Activated CD4-positive, CD25-positive, alpha-beta regulatory T cell (primary cell): Measurements from ENCODE around the gene NBPF4.
"Not testable (repeated sequence)": the region's sequence is repeated elsewhere in the genome, so short reads cannot be mapped to it uniquely, and the experiment has no call there.

Experiments used
- DNase-seq, 4 experiments: peaks; one replicate each; lab custom pipeline; 2025; lab: John Stamatoyannopoulos, UW

Gene NBPF4

DNA sequence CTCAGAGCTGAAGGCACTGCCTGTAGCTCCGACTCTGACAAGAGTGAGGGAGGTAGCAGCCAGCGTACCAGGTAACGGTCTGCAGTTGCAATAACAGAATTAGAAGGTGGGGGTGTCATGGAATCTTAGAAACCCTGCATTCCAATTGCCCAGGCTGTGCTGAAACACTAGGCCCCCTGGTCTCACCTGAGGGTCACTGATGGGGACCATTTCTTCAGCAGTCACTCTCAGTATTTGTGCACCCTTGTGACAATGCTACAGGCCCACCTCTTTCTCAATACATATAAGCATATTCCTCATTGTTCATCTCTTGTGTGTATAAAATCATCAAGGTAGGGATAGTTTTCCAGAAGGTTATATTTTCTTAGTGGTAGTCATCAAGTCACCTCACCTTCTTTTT lies at the start of gene NBPF4:
Gene NBPF4 (minus strand): TSS at position 101 of the 400 bp plus-strand sequence. CDS start 315 bp downstream, outside the sequence.
- DNase-seq, result not testable (repeated sequence)

GRCh38 chr1:108282528-108283257 lies 38.8 kb upstream of the NBPF4 start:
- DNase-seq, result not testable (repeated sequence)

GRCh38 chr1:108272485-108273327 lies 28.8 kb upstream of the NBPF4 start:
- not testable (repeated sequence) for DNase-seq

GRCh38 chr1:108267097-108267496 lies 23.2 kb upstream of the NBPF4 start:
- not testable (repeated sequence) for DNase-seq

- DNase-seq, result not testable (repeated sequence)
Measured at GRCh38 chr1:108261967-108262366, 18.1 kb upstream of the NBPF4 start.

DNA sequence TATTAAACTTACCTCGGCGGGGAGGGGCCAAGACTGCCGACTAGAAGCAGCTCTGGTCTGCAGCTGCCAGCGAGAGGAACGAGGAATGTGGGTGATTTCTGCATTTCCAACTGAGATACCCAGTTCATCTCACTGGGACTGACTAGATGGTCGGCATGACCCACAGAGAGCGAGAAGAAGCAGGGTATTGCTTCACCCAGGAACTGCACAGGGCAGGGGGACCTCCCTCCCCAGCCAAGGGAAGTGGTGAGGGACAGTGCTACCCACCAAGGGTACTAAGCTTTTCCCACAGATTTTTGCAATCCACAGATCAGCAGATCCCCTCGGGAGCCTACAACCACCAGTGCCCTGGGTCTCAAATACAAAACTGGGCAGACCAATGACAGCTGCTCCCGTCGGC lies 17.6 kb upstream of the NBPF4 start:
- not testable (repeated sequence) for DNase-seq

DNA sequence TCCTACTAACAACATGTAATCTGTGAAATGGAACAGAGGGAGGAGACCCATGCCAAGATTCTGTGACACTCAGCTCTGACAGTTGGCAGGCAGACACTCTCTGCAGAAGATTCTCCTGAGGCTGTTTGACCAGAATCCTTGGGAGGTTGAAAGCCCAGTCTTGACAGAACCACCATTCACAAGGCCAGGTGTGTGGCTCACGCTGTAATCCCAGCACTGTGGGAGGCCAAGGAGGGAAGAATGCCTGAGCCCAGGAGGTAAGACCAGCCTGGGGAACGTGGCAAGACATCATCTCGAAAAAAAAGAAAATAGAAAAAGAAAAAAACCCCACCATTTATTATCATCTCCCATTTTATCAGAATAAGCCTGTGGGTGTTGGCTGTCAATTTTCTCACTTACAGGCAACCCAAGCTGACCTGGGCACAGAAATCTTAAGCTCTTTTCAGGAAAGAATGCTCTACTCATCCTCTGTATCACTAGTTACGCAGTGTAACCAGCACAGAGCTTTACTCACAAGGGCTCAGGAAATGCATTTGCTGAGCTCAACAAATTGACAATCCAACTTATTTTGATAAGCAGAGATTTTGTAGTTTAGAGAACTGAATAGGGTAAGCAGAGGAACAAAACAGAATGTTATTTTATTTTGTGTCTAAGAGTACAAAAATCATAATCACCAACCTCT lies 16.8 kb upstream of the NBPF4 start:
- not testable (repeated sequence) for DNase-seq

DNA sequence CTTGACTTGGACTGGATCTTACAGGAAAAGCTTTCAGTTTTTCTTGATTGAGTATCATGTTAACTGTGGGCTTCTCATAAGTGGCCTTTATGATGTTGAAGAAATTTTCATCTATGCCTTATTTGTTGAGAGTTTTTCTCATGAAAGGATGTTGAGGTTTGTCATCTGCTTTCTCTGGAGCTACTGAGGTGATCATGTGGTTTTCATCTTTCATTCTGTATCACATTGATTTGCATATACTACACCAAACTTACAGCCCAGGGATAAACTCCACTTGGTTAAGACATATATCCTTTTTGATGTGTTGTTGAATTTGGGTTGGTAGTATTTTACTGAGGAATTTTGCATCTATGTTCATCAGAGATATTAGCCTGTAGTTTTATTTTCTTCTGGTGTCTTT lies 11.6 kb upstream of the NBPF4 start:
- not testable (repeated sequence) for DNase-seq

GRCh38 chr1:108239426-108239825 lies 4.5 kb downstream of the NBPF4 start:
- DNase-seq, result not testable (repeated sequence)

- not testable (repeated sequence) for DNase-seq
Measured at GRCh38 chr1:108235308-108235707, 8.6 kb downstream of the NBPF4 start.

GRCh38 chr1:108232183-108232582 lies 11.7 kb downstream of the NBPF4 start:
- DNase-seq, result not testable (repeated sequence)

DNA sequence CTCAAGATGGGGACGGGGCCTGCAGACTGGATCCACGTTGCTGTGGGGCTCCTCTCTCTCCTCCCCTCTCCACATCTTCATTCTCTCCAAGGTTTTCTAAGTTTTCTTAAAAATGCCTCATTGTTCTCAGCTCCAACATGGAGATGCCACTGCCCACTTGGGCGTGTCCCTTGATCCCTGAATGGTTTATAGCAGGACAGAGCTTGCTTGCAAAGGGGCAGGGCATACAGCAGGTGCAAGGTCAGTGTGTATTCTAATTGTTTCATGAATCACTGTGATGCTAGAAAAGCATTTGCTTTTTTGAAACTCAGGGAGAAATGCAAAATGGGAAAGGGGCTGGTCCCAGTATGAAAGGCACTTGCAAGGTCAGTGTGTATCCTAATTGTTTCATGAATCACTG lies 13.9 kb downstream of the NBPF4 start:
- not testable (repeated sequence) for DNase-seq

DNA sequence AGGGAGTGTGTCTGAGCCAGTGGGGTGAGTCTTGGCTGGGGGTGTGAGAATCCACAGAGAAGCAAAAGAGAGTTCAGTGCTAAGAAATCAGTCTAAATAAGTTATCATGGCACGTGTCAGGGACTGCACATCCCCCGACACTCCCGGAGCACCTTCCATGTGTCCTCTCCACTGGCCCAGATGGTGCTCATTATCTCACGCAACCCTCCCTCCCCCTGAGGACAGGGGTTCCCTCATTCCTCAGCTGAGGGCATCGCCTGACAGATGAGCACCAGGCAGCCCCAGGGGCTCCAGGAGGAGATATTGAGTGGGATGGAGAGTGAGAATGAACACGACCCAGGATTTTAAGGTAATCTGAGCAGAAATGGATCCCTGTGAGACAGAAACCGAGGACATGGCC lies 16.1 kb downstream of the NBPF4 start:
- not testable (repeated sequence) for DNase-seq

DNA sequence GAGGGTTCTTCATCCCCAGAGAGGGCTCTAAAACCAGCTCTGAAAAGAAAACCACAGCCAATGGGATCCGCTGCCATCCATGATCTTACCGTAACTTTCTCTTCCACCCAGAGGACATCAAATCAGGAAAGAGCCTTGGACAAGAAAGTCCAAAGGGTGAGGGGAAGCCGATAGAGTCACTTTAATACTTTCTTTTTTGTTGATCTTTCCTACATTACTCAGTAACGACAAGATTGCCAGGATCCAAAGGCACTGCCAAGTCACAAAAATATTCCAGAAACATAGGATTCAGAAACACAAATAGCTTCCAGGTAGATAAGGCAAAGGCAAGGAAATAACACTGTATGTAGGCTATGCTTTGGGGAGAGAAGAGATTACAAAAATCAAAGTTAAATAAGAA lies 17.0 kb downstream of the NBPF4 start:
- not testable (repeated sequence) for DNase-seq

DNA sequence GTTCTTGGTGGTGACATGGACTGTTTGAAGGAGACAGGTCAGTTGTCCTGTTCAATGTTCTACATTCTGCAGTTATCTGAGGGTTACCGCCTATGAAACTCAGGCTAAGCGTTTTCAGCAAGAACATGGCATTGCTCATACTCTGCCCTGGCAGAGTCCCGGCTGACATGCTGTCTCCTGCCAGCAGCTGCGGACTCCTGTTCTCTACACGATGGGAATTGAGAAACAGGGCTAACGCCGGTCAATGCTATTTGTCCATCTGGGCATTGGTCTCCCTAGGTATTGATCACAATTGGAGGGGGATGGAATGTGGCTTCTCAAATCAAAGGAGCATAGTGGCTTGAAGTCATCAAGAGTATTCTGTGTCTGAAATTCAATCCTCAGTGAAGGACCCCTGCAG lies 20.6 kb downstream of the NBPF4 start:
- not testable (repeated sequence) for DNase-seq

DNA sequence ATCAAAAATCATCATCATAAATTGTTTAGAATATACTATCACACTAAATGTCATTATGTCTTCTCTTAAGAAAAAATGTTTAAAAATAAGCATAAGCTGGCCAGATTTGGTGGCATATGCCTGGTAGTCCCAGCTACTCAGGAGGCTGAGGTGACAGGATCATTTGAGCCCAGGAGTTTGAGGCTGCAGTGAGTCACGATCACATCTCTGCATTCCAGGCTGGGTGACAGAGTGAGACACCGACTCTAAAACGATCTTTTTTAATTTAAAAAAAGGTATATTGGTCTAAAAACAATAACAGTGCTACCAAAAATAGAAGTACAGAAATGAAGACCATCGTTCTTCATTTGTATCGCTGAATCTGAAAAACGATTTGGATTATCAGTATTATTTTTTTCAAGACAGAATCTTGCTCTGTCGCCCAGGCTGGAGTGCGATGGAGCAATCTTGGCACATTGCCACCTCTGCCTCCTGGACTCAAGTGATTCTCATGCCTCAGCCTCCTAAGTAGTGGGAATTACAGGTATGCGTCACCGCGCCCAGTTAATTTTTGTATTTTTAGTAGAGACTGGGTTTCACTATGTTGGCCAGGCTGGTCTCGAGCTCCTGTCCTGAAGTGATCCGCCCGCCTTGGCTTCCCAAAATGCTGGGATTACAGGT lies 26.2 kb downstream of the NBPF4 start:
- DNase-seq, result not testable (repeated sequence)

DNA sequence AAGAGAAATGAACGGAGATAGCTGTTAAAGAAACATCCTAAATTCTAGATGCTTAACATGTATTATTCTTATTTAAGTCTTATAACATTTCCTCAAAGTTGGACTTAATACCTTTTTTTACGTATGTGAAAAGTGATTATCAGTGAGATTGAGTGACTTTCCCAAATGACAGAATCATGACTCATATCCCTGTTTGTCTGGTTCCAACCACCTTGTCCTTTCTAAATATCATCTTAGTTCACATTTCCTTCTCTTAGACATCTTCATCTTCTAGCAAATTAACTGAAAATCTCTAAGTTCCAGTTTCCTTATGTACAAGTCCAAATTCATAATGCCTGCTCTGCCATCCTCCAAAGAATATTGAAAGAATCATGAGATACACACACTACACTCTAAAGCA lies 26.9 kb downstream of the NBPF4 start:
- not testable (repeated sequence) for DNase-seq

DNA sequence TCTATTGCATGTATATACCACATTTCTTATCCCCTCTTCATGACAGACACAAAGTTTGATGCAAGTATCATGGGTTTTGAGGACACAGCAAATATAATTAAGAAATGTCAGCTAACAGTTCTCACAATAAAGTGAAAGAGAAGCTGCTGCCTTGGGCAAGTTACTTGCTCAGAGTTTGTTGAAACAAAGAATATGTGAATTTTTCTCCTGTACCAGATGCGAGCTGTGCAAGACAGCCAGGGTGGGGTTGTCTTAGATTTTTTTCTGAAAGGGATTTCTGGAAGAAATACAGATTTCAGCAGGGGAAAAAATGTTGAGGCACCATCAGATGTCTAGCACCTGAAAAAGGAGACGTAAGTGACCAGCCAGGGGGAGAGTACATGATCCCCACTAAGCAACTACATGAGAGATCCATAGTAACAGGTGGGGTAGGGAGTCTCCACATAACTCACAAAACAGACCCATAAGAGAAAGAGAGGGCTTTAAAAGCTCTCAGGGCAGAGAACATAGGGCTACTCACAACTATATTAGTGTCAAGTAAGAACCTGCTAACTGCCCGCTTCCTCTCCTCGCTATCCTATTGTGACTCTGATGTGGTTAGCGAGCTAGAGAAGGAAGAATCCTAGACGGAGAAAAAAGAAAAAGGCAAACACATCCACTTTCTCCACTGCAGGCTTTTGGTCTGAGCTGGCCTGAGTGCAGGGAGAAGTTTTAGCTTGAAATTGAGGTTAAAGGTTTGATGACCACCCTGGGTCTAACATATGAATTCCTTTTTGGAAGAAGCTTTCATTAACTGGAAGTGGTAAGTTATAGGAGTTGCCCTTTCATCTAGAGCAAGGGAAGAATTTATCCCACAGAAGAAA lies 27.6 kb downstream of the NBPF4 start:
- DNase-seq, result not testable (repeated sequence)

DNA sequence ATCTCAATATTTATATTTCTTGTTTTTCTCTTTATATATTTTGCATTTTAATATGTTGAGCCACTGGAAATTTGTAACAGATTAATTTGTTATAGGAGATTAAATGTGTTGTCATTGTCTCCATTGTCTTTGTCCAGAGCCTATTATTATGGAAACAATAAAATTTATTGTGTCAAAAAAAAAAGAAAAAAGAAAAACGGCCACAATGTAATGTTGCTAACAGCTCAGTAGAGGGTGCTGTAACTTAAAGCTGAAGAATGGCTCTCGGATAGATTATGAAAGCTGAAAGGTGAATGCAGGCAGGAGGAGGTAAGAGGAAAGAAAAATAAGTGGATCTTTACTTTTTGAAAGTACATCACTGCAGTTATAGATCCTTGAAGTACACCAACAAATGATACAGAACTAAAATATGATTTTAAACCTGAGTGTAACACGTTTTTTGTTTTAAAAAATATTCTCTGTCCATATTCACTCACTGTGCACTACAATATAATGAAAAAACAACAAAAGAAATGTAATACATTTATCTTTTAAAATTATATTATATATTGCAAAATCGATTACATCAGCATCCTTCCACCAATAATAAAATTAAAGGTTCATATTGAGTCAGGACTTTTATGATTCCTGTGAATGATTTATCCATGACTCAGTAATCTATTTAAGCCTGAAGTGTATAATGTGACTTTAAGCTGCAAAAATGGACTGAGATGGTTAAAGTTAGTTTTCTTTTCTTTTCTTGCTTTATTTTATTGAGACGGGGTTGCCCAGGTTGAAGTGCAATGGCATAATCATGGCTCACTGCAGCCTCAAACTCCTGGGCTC lies 29.0 kb downstream of the NBPF4 start:
- not testable (repeated sequence) for DNase-seq

- DNase-seq, result no peak
Measured at GRCh38 chr1:108211014-108211413, 32.9 kb downstream of the NBPF4 start.
